Measurements from ENCODE around the gene FAM241B.

FAM241B gene

GRCh38 chr10:69666756-69667155, 36.7 kb downstream of the FAM241B start:
- no peaks in the 10 kb centered on the region for H3K4me1 ChIP-seq (ENCODE audit: control insufficient read depth, insufficient read depth, low read length, poor library complexity, severe bottlenecking)
- H3K27ac ChIP-seq (ENCODE audit: insufficient read depth, low read length, poor library complexity, severe bottlenecking): no peak overlapping the region
- no peaks in the 10 kb centered on the region for H3K9me3 ChIP-seq (ENCODE audit: control insufficient read depth, low read length)
- H3K27me3 ChIP-seq (replicated peaks; ENCODE audit: control insufficient read depth, insufficient read depth, low read length, poor library complexity, severe bottlenecking): no peaks in the 10 kb centered on the region
- no peaks in the 10 kb centered on the region for H3K36me3 ChIP-seq (ENCODE audit: control insufficient read depth, insufficient read depth, low read length)
- no peak overlapping the region for H3K4me3 ChIP-seq (ENCODE audit: insufficient read depth, low read depth, low read length, poor library complexity, severe bottlenecking)
- no peak for DNase-seq

GRCh38 chr10:69668721-69669120, 38.7 kb downstream of the FAM241B start:
- no peaks in the 10 kb centered on the region for H3K4me1 ChIP-seq (ENCODE audit: control insufficient read depth, insufficient read depth, low read length, poor library complexity, severe bottlenecking)
- no peak overlapping the region for H3K27ac ChIP-seq (ENCODE audit: insufficient read depth, low read length, poor library complexity, severe bottlenecking)
- H3K9me3 ChIP-seq (ENCODE audit: control insufficient read depth, low read length): no peaks in the 10 kb centered on the region
- no peaks in the 10 kb centered on the region for H3K36me3 ChIP-seq (ENCODE audit: control insufficient read depth, insufficient read depth, low read length)
- no peaks in the 10 kb centered on the region for H3K27me3 ChIP-seq (replicated peaks; ENCODE audit: control insufficient read depth, insufficient read depth, low read length, poor library complexity, severe bottlenecking)
- no peak overlapping the region for H3K4me3 ChIP-seq (ENCODE audit: insufficient read depth, low read depth, low read length, poor library complexity, severe bottlenecking)
- no peak for DNase-seq

GRCh38 chr10:69669409-69669808, 39.4 kb downstream of the FAM241B start:
- Histone ChIP-seq H3K27me3 (replicated peaks; ENCODE audit: control insufficient read depth, insufficient read depth, low read length, poor library complexity, severe bottlenecking) (no peaks in the 10 kb centered on the region), H3K4me1 (ENCODE audit: control insufficient read depth, insufficient read depth, low read length, poor library complexity, severe bottlenecking) (no peaks in the 10 kb centered on the region), H3K4me3 (ENCODE audit: insufficient read depth, low read depth, low read length, poor library complexity, severe bottlenecking) (no peak overlapping the region), H3K27ac (ENCODE audit: insufficient read depth, low read length, poor library complexity, severe bottlenecking) (no peak overlapping the region), H3K9me3 (ENCODE audit: control insufficient read depth, low read length) (no peaks in the 10 kb centered on the region), H3K36me3 (ENCODE audit: control insufficient read depth, insufficient read depth, low read length) (no peaks in the 10 kb centered on the region)
- DNase-seq: no peak

GRCh38 chr10:69673521-69673920, 43.5 kb downstream of the FAM241B start:
- H3K4me3 ChIP-seq (ENCODE audit: insufficient read depth, low read depth, low read length, poor library complexity, severe bottlenecking): no peak overlapping the region
- H3K4me1 ChIP-seq (ENCODE audit: control insufficient read depth, insufficient read depth, low read length, poor library complexity, severe bottlenecking): no peaks in the 10 kb centered on the region
- H3K36me3 ChIP-seq (ENCODE audit: control insufficient read depth, insufficient read depth, low read length): no peaks in the 10 kb centered on the region
- no peak for DNase-seq
- no peaks in the 10 kb centered on the region for H3K9me3 ChIP-seq (ENCODE audit: control insufficient read depth, low read length)
- H3K27me3 ChIP-seq (replicated peaks; ENCODE audit: control insufficient read depth, insufficient read depth, low read length, poor library complexity, severe bottlenecking): no peaks in the 10 kb centered on the region
- H3K27ac ChIP-seq (ENCODE audit: insufficient read depth, low read length, poor library complexity, severe bottlenecking): no peak overlapping the region

GRCh38 chr10:69674786-69675185, 44.7 kb downstream of the FAM241B start:
- no peak for DNase-seq
- Histone ChIP-seq H3K27ac (ENCODE audit: insufficient read depth, low read length, poor library complexity, severe bottlenecking) (no peak overlapping the region), H3K9me3 (ENCODE audit: control insufficient read depth, low read length) (no peaks in the 10 kb centered on the region), H3K36me3 (ENCODE audit: control insufficient read depth, insufficient read depth, low read length) (no peaks in the 10 kb centered on the region), H3K27me3 (replicated peaks; ENCODE audit: control insufficient read depth, insufficient read depth, low read length, poor library complexity, severe bottlenecking) (no peaks in the 10 kb centered on the region), H3K4me3 (ENCODE audit: insufficient read depth, low read depth, low read length, poor library complexity, severe bottlenecking) (no peak overlapping the region), H3K4me1 (ENCODE audit: control insufficient read depth, insufficient read depth, low read length, poor library complexity, severe bottlenecking) (no peaks in the 10 kb centered on the region)

GRCh38 chr10:69676301-69676700, 46.3 kb downstream of the FAM241B start:
- H3K4me3 ChIP-seq (ENCODE audit: insufficient read depth, low read depth, low read length, poor library complexity, severe bottlenecking): no peak overlapping the region

GRCh38 chr10:69677985-69678654, 48.1 kb downstream of the FAM241B start:
- Histone ChIP-seq H3K27ac (ENCODE audit: insufficient read depth, low read length, poor library complexity, severe bottlenecking) (no peak overlapping the region), H3K4me1 (ENCODE audit: control insufficient read depth, insufficient read depth, low read length, poor library complexity, severe bottlenecking) (no peaks in the 10 kb centered on the region), H3K9me3 (ENCODE audit: control insufficient read depth, low read length) (no peaks in the 10 kb centered on the region), H3K4me3 (ENCODE audit: insufficient read depth, low read depth, low read length, poor library complexity, severe bottlenecking) (no peak overlapping the region), H3K36me3 (ENCODE audit: control insufficient read depth, insufficient read depth, low read length) (no peaks in the 10 kb centered on the region), H3K27me3 (replicated peaks; ENCODE audit: control insufficient read depth, insufficient read depth, low read length, poor library complexity, severe bottlenecking) (no peaks in the 10 kb centered on the region)
- no peak for DNase-seq

More at GRCh38 chr10:69676301-69676700, 46.3 kb downstream of the FAM241B start:
- no peak overlapping the region for H3K27ac ChIP-seq (ENCODE audit: insufficient read depth, low read length, poor library complexity, severe bottlenecking)
- no peaks in the 10 kb centered on the region for H3K36me3 ChIP-seq (ENCODE audit: control insufficient read depth, insufficient read depth, low read length)
- no peaks in the 10 kb centered on the region for H3K9me3 ChIP-seq (ENCODE audit: control insufficient read depth, low read length)
- H3K4me1 ChIP-seq (ENCODE audit: control insufficient read depth, insufficient read depth, low read length, poor library complexity, severe bottlenecking): no peaks in the 10 kb centered on the region
- no peak for DNase-seq
- no peaks in the 10 kb centered on the region for H3K27me3 ChIP-seq (replicated peaks; ENCODE audit: control insufficient read depth, insufficient read depth, low read length, poor library complexity, severe bottlenecking)

- DNase-seq: no peak
- Histone ChIP-seq H3K4me3 (ENCODE audit: insufficient read depth, low read depth, low read length, poor library complexity, severe bottlenecking) (no peak overlapping the region), H3K27me3 (replicated peaks; ENCODE audit: control insufficient read depth, insufficient read depth, low read length, poor library complexity, severe bottlenecking) (no peaks in the 10 kb centered on the region), H3K36me3 (ENCODE audit: control insufficient read depth, insufficient read depth, low read length) (no peaks in the 10 kb centered on the region), H3K4me1 (ENCODE audit: control insufficient read depth, insufficient read depth, low read length, poor library complexity, severe bottlenecking) (no peaks in the 10 kb centered on the region), H3K9me3 (ENCODE audit: control insufficient read depth, low read length) (no peaks in the 10 kb centered on the region), H3K27ac (ENCODE audit: insufficient read depth, low read length, poor library complexity, severe bottlenecking) (no peak overlapping the region)
Measured at GRCh38 chr10:69679736-69680135, 49.7 kb downstream of the FAM241B start.

GRCh38 chr10:69680610-69681009, 50.6 kb downstream of the FAM241B start:
- no peaks in the 10 kb centered on the region for H3K9me3 ChIP-seq (ENCODE audit: control insufficient read depth, low read length)
- no peaks in the 10 kb centered on the region for H3K4me1 ChIP-seq (ENCODE audit: control insufficient read depth, insufficient read depth, low read length, poor library complexity, severe bottlenecking)
- H3K4me3 ChIP-seq (ENCODE audit: insufficient read depth, low read depth, low read length, poor library complexity, severe bottlenecking): no peak overlapping the region
- no peak for DNase-seq
- no peak overlapping the region for H3K27ac ChIP-seq (ENCODE audit: insufficient read depth, low read length, poor library complexity, severe bottlenecking)
- H3K36me3 ChIP-seq (ENCODE audit: control insufficient read depth, insufficient read depth, low read length): no peaks in the 10 kb centered on the region
- no peaks in the 10 kb centered on the region for H3K27me3 ChIP-seq (replicated peaks; ENCODE audit: control insufficient read depth, insufficient read depth, low read length, poor library complexity, severe bottlenecking)

GRCh38 chr10:69681436-69681835, 51.4 kb downstream of the FAM241B start:
- H3K9me3 ChIP-seq (ENCODE audit: control insufficient read depth, low read length): no peaks in the 10 kb centered on the region
- no peaks in the 10 kb centered on the region for H3K4me1 ChIP-seq (ENCODE audit: control insufficient read depth, insufficient read depth, low read length, poor library complexity, severe bottlenecking)
- no peak overlapping the region for H3K4me3 ChIP-seq (ENCODE audit: insufficient read depth, low read depth, low read length, poor library complexity, severe bottlenecking)
- no peak for DNase-seq
- no peak overlapping the region for H3K27ac ChIP-seq (ENCODE audit: insufficient read depth, low read length, poor library complexity, severe bottlenecking)
- H3K36me3 ChIP-seq (ENCODE audit: control insufficient read depth, insufficient read depth, low read length): no peaks in the 10 kb centered on the region
- H3K27me3 ChIP-seq (replicated peaks; ENCODE audit: control insufficient read depth, insufficient read depth, low read length, poor library complexity, severe bottlenecking): no peaks in the 10 kb centered on the region

Measured in effector memory CD4-positive, alpha-beta T cell (primary cell).